CD4-positive, alpha-beta T cell treated with Interleukin-6 for 4 hours (primary cell): ENCODE results near the gene RAB36.

Source experiments
- DNase-seq: peaks from one replicate; pipeline ENCODE4 v3.0.0-alpha.2; 2020; ENCODE audit warnings: mixed read lengths

Gene RAB36

GRCh38 chr22:23138584-23139435 is 6.5 kb upstream of the RAB36 start:
- no peak for DNase-seq

- DNase-seq, result no peak
Measured at GRCh38 chr22:23140385-23140784, 4.9 kb upstream of the RAB36 start.

GRCh38 chr22:23142546-23143105 is 2.7 kb upstream of the RAB36 start:
- no peak for DNase-seq

- no peak for DNase-seq
Measured at GRCh38 chr22:23143119-23143518, 2.2 kb upstream of the RAB36 start.

GRCh38 chr22:23144432-23144831 is 845 bp upstream of the RAB36 start:
- DNase-seq, result no peak

- no peak for DNase-seq
Measured at GRCh38 chr22:23145878-23146470, 697 bp downstream of the RAB36 start.

GRCh38 chr22:23146478-23147205 is 1.4 kb downstream of the RAB36 start:
- no peak for DNase-seq

GRCh38 chr22:23147617-23148387 is 2.5 kb downstream of the RAB36 start:
- DNase-seq, result no peak

GRCh38 chr22:23149743-23150238 is 4.5 kb downstream of the RAB36 start:
- no peak for DNase-seq

GRCh38 chr22:23150762-23151161 is 5.5 kb downstream of the RAB36 start:
- DNase-seq, result no peak

GRCh38 chr22:23151827-23152226 is 6.5 kb downstream of the RAB36 start:
- no peak for DNase-seq

GRCh38 chr22:23152238-23153114 is 7.2 kb downstream of the RAB36 start:
- DNase-seq, result no peak

GRCh38 chr22:23153994-23154393 is 8.7 kb downstream of the RAB36 start:
- no peak for DNase-seq

GRCh38 chr22:23154461-23154860 is 9.2 kb downstream of the RAB36 start:
- DNase-seq, result no peak

- no peak for DNase-seq
Measured at GRCh38 chr22:23155143-23155542, 9.9 kb downstream of the RAB36 start.

- no peak for DNase-seq
Measured at GRCh38 chr22:23155831-23156230, 10.6 kb downstream of the RAB36 start.

- no peak for DNase-seq
Measured at GRCh38 chr22:23156286-23156685, 11.0 kb downstream of the RAB36 start.

- no peak for DNase-seq
Measured at GRCh38 chr22:23157560-23158515, 12.6 kb downstream of the RAB36 start.

- DNase-seq, result no peak
Measured at GRCh38 chr22:23158516-23159290, 13.4 kb downstream of the RAB36 start.

GRCh38 chr22:23159291-23159630 is 14.0 kb downstream of the RAB36 start:
- no peak for DNase-seq
